AG04449 (cell line): ENCODE results near the gene IDE.
"Not testable (repeated sequence)": the region's sequence is repeated elsewhere in the genome, so short reads cannot be mapped to it uniquely, and the experiment has no call there.

Experiments
- CTCF ChIA-PET: fragments of 350-600 bp; formaldehyde crosslinking; extraction: SDS; loops from one replicate; lab custom pipeline; 2021; ENCODE audit warnings: antibody characterized with exemption; lab: Yijun Ruan, JAX
- POLR2A ChIA-PET: fragments of 400-600, 350-600 bp; formaldehyde crosslinking; extraction: SDS; loops from one replicate; lab custom pipeline; 2020; ENCODE audit warnings: antibody characterized with exemption, inconsistent platforms; lab: Yijun Ruan, JAX
- DNase-seq: peaks from one replicate; pipeline ENCODE4 v3.0.0-alpha.2; 2010; ENCODE audit warnings: low read depth, low spot score
- H3K4me3 ChIP-seq: 2 replicates; pipeline ENCODE4 v1.5.1; 2011; ENCODE audit warnings: low read depth, mild to moderate bottlenecking, control low read depth, low read length
- TF ChIP-seq, protein P1 (sequence below): IDR thresholded peaks from one replicate; pipeline ENCODE4 v1.5.1; 2011; ENCODE audit warnings: mild to moderate bottlenecking, moderate library complexity, low read length, control low read depth, inconsistent platforms; ENCODE audit not compliant: insufficient read depth; ENCODE audit errors: missing control alignments

Gene IDE

GRCh38 chr10:92593619-92594588 lies 20.0 kb upstream of the IDE start:
- no peak for DNase-seq
- CTCF ChIA-PET, result interaction anchor here (0.9 to 1.8 kb wide), 2 partner anchors 19 to 77 kb away, joined by 3 to 7 read pairs; partner anchors contain the start of gene IDE
- TF ChIP-seq, protein P1, sequence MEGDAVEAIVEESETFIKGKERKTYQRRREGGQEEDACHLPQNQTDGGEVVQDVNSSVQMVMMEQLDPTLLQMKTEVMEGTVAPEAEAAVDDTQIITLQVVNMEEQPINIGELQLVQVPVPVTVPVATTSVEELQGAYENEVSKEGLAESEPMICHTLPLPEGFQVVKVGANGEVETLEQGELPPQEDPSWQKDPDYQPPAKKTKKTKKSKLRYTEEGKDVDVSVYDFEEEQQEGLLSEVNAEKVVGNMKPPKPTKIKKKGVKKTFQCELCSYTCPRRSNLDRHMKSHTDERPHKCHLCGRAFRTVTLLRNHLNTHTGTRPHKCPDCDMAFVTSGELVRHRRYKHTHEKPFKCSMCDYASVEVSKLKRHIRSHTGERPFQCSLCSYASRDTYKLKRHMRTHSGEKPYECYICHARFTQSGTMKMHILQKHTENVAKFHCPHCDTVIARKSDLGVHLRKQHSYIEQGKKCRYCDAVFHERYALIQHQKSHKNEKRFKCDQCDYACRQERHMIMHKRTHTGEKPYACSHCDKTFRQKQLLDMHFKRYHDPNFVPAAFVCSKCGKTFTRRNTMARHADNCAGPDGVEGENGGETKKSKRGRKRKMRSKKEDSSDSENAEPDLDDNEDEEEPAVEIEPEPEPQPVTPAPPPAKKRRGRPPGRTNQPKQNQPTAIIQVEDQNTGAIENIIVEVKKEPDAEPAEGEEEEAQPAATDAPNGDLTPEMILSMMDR, result no peak
- H3K4me3 ChIP-seq, result peak overlapping the region; percentile 78
- POLR2A ChIA-PET, result interaction anchor here (0.9 kb wide), 1 partner anchor 12 kb away, joined by 3 read pairs; no protein-coding TSS in a partner anchor

GRCh38 chr10:92592761-92593618 lies 19.1 kb upstream of the IDE start, which contains the start of gene KIF11:
KIF11 (plus strand) TSS chr10:92593130; CDS start chr10:92593376, 246 bp downstream.
- DNase-seq, result peak; percentile 72
- CTCF ChIA-PET, result interaction anchor here (0.7 to 1.3 kb wide), 3 partner anchors 13 to 76 kb away, joined by 3 to 4 read pairs (median 3); no protein-coding TSS in a partner anchor
- TF ChIP-seq, protein P1, result no peak
- H3K4me3 ChIP-seq, result peak within 1 kb of the TSS; percentile 78
- POLR2A ChIA-PET, result no interaction called here

- peak overlapping the region; percentile 78 for H3K4me3 ChIP-seq
- DNase-seq, result no peak
- ChIA-PET POLR2A (interaction anchor here (0.7 to 1.4 kb wide), 3 partner anchors 9 to 888 kb away, joined by 3 to 8 read pairs (median 3); partner anchors contain the start of gene IDE), CTCF (interaction anchor here (1.1 to 2.0 kb wide), 4 partner anchors 14 to 252 kb away, joined by 4 to 19 read pairs (median 6); partner anchors contain the start of gene IDE)
- TF ChIP-seq, protein P1, result no peak
Observed at GRCh38 chr10:92591550-92592022, 17.7 kb upstream of the IDE start.

DNA sequence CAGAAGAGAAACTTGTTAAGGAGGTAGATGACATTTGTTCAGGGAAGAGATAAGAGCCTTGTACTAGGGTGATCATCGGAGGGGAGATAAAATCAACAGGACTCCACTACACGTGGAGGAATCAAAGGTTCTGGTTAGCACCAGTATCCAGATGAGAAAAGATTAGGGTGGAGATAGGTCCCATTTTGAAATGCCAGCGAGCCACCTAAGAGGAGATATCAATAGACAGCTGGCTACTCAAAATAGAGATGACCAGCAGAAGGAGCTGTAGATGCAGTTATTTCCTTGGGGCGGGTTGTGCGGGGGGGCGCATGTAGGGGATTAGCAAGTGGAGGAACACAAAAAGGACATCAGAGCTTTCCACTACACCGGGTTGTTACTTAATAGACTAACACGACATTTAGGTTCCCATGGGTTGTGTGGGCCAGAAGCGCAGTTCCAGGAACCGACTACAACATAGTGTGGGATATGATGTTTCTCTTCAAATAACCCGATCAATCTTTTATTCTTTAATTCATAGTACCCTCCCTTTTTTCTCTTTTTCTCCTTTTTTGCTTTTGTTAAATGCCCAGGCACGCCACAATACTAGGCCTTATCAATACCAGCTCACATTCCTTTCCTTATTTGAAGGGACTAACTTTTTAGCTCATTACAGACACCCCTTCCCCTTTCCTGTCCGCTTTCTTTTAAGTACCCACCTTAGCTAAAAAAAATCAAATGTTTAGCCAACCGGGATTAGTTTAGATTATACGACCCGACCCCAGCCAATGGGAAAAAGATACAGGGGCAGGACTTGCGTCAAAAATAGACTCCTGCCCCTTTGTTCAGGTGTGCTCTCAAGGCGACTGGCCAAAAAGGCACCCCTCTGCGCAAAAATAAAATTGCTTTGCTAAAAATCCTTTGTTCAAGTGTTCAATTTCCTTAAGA lies 17.0 kb upstream of the IDE start:
- POLR2A ChIA-PET, result interaction anchor here (0.7 to 1.4 kb wide), 3 partner anchors 10 to 889 kb away, joined by 3 to 8 read pairs (median 3); partner anchors contain the start of gene IDE
- peak overlapping the region; percentile 78 for H3K4me3 ChIP-seq
- TF ChIP-seq, protein P1, result peak; percentile 38
- DNase-seq, result no peak
- CTCF ChIA-PET, result interaction anchor here (0.8 to 2.0 kb wide), 9 partner anchors 9 to 292 kb away, joined by 3 to 19 read pairs (median 4); partner anchors contain the start of genes HHEX and IDE

- DNase-seq, H3K4me3 ChIP-seq, POLR2A ChIA-PET: not testable (repeated sequence)
- CTCF ChIA-PET, result interaction anchor here (1.7 kb wide), 1 partner anchor 8 kb away, joined by 7 read pairs; the partner anchor contains the start of gene IDE
Observed at GRCh38 chr10:92582347-92582746, 8.5 kb upstream of the IDE start.
